H1 (cell line): ENCODE data around the gene ELL. TPM values are rescaled to one million over a fixed set of nuclear protein-coding genes. Genes with fewer than 3 reads are reported as not detected.

Experiments
- CTCF ChIA-PET: fragments of 300-600 bp; sonication (Branson Sonifier 250); formaldehyde crosslinking; loops from one replicate; lab custom pipeline; 2021; ENCODE audit not compliant: partially characterized antibody; lab: Charles Lee
- POLR2A ChIA-PET: fragments of 300-600 bp; sonication (Branson Sonifier 250); formaldehyde crosslinking; loops from one replicate; lab custom pipeline; 2021; ENCODE audit warnings: inconsistent platforms; ENCODE audit not compliant: partially characterized antibody; lab: Charles Lee
- DNase-seq, 2 experiments: peaks; one replicate each; pipeline versions ENCODE4 v3.0.0 to v3.0.0-alpha.2; 2010 to 2022; ENCODE audit warnings: low spot score in 2 of 2, low read depth in 1 of 2, mixed read lengths in 1 of 2
- FAIRE-seq: peaks from 2 replicates; lab custom pipeline; 2011; peaks lifted over from hg19 to GRCh38; lab: Jason Lieb, UNC
- H2AFZ ChIP-seq: 2 replicates; pipeline ENCODE4 v1.8.1; 2012; ENCODE audit warnings: low read length, inconsistent platforms
- H2AK5ac ChIP-seq: 2 replicates; pipeline ENCODE4 v1.6.1; 2013; ENCODE audit warnings: low read depth, low read length
- H2BK120ac ChIP-seq: replicated peaks from 2 replicates; pipeline ENCODE3; 2013; ENCODE audit warnings: low read depth, low read length, inconsistent platforms
- H2BK12ac ChIP-seq: 2 replicates; pipeline ENCODE4 v1.6.1; 2013; ENCODE audit warnings: low read depth, low read length
- H2BK15ac ChIP-seq: 2 replicates; pipeline ENCODE4 v1.6.1; 2013; ENCODE audit warnings: low read length
- H2BK20ac ChIP-seq: 2 replicates; pipeline ENCODE4 v1.6.1; 2013; ENCODE audit warnings: low read length
- H2BK5ac ChIP-seq: 2 replicates; pipeline ENCODE4 v1.6.1; 2013; ENCODE audit warnings: low read depth, low read length
- H3K14ac ChIP-seq: 2 replicates; pipeline ENCODE4 v1.6.1; 2013; ENCODE audit warnings: inconsistent platforms; ENCODE audit not compliant: insufficient read length
- H3K18ac ChIP-seq: 2 replicates; pipeline ENCODE4 v1.6.1; 2013; ENCODE audit warnings: low read length; ENCODE audit errors: extremely low read depth
- H3K23ac ChIP-seq: 2 replicates; pipeline ENCODE4 v1.6.1; 2013; ENCODE audit warnings: inconsistent platforms; ENCODE audit not compliant: insufficient read length
- H3K23me2 ChIP-seq: 2 replicates; pipeline ENCODE4 v1.6.1; 2013; ENCODE audit warnings: low read depth, low read length
- H3K27ac ChIP-seq: 2 replicates; pipeline ENCODE4 v1.6.1; 2011; ENCODE audit warnings: low read depth, low read length, inconsistent platforms
- H3K27me3 ChIP-seq, 4 experiments: replicated peaks in 1 of 4; 1 replicate in 1 of 4; 2 replicates in 3 of 4; pipeline versions ENCODE4 v1.6.1 to v1.8.1; 2011 to 2013; ENCODE audit warnings: low read length in 3 of 4, mild to moderate bottlenecking in 3 of 4, inconsistent platforms in 2 of 4, mixed read lengths in 2 of 4, moderate library complexity in 1 of 4; ENCODE audit not compliant: control insufficient read depth in 3 of 4, insufficient read depth in 3 of 4; ENCODE audit errors: extremely low read depth in 1 of 4
- H3K36me3 ChIP-seq, 4 experiments: 2 replicates each; pipeline versions ENCODE4 v1.6.1 to v1.8.1; 2011 to 2013; ENCODE audit warnings: mild to moderate bottlenecking in 4 of 4, low read length in 3 of 4, moderate library complexity in 2 of 4, control low read depth in 1 of 4, inconsistent platforms in 1 of 4; ENCODE audit not compliant: insufficient read depth in 4 of 4, control insufficient read depth in 2 of 4
- H3K4ac ChIP-seq: replicated peaks from 2 replicates; pipeline ENCODE3; 2013; ENCODE audit warnings: low read length, low read depth, mixed read lengths, inconsistent platforms; ENCODE audit not compliant: insufficient read length
- H3K4me1 ChIP-seq, 4 experiments: replicated peaks in 1 of 4; 1 replicate in 1 of 4; 2 replicates in 3 of 4; pipeline versions ENCODE4 v1.6.1 to v1.8.1; 2011 to 2013; ENCODE audit warnings: low read length in 3 of 4, inconsistent platforms in 2 of 4, mixed read lengths in 1 of 4; ENCODE audit not compliant: insufficient read depth in 4 of 4, control insufficient read depth in 3 of 4
- H3K4me2 ChIP-seq, 2 experiments: 2 replicates each; pipeline versions ENCODE4 v1.6.1 to v1.8.1; 2011 to 2013; ENCODE audit warnings: low read depth in 2 of 2, low read length in 2 of 2, control low read depth in 1 of 2, inconsistent platforms in 1 of 2, mild to moderate bottlenecking in 1 of 2; ENCODE audit not compliant: insufficient read depth in 1 of 2
- H3K4me3 ChIP-seq, 4 experiments: fragments of 200-600, 300-600 bp in 1 of 4; sonication (generic), shearing (Covaris generic), sonication (Bioruptor Twin) in 1 of 4; 2 replicates each; pipeline versions ENCODE4 v1.5.1 to v1.8.1; 2011 to 2016; ENCODE audit warnings: low read length in 4 of 4, low read depth in 3 of 4, control low read depth in 2 of 4, inconsistent platforms in 2 of 4, mild to moderate bottlenecking in 2 of 4, mixed read lengths in 1 of 4, moderate library complexity in 1 of 4; ENCODE audit not compliant: insufficient read depth in 2 of 4; ENCODE audit errors: extremely low read depth in 1 of 4
- H3K56ac ChIP-seq: replicated peaks from 2 replicates; pipeline ENCODE3; 2013; ENCODE audit warnings: low read depth, mild to moderate bottlenecking, mixed read lengths, low read length, inconsistent platforms; ENCODE audit not compliant: insufficient read length
- H3K79me1 ChIP-seq: 2 replicates; pipeline ENCODE4 v1.6.1; 2013; ENCODE audit warnings: low read depth, low read length, control low read depth
- H3K79me2 ChIP-seq, 2 experiments: 2 replicates each; pipeline versions ENCODE4 v1.6.1 to v1.8.1; 2012 to 2013; ENCODE audit warnings: low read length in 2 of 2, mild to moderate bottlenecking in 2 of 2, inconsistent platforms in 1 of 2; ENCODE audit not compliant: insufficient read depth in 2 of 2, control insufficient read depth in 1 of 2
- H3K9ac ChIP-seq, 4 experiments: replicated peaks in 1 of 4; 1 replicate in 1 of 4; 2 replicates in 3 of 4; pipeline versions ENCODE4 v1.6.1 to v1.8.1; 2011 to 2013; ENCODE audit warnings: low read depth in 3 of 4, low read length in 3 of 4, control low read depth in 2 of 4, mild to moderate bottlenecking in 2 of 4, moderate library complexity in 2 of 4, inconsistent platforms in 1 of 4; ENCODE audit errors: extremely low read depth in 1 of 4
- H3K9me3 ChIP-seq, 2 experiments: 2 replicates each; pipeline versions ENCODE4 v1.6.1 to v1.8.1; 2012 to 2013; ENCODE audit warnings: mild to moderate bottlenecking in 2 of 2, moderate library complexity in 2 of 2, control low read depth in 1 of 2, inconsistent platforms in 1 of 2, low read depth in 1 of 2, low read length in 1 of 2, mixed read lengths in 1 of 2; ENCODE audit not compliant: insufficient read depth in 2 of 2
- H4K20me1 ChIP-seq, 2 experiments: replicated peaks in 1 of 2; 2 replicates each; pipeline versions ENCODE3 to v1.8.1; 2011 to 2013; ENCODE audit warnings: inconsistent platforms in 2 of 2, low read length in 2 of 2, mild to moderate bottlenecking in 1 of 2; ENCODE audit not compliant: insufficient read depth in 2 of 2, control insufficient read depth in 1 of 2
- H4K5ac ChIP-seq: 2 replicates; pipeline ENCODE4 v1.6.1; 2013; ENCODE audit warnings: low read length, low read depth, mixed read lengths, inconsistent platforms; ENCODE audit not compliant: insufficient read length
- H4K8ac ChIP-seq: 2 replicates; pipeline ENCODE4 v1.8.0; 2013; ENCODE audit warnings: mild to moderate bottlenecking, moderate library complexity, low read length, inconsistent platforms; ENCODE audit not compliant: insufficient read depth; ENCODE audit errors: extremely low read depth
- H4K91ac ChIP-seq: replicated peaks from 2 replicates; pipeline ENCODE3; 2013; ENCODE audit warnings: low read length, mixed read lengths, inconsistent platforms; ENCODE audit not compliant: insufficient read length
- ATF3 ChIP-seq: IDR thresholded peaks from 2 replicates; pipeline ENCODE4 v1.6.1; 2011; ENCODE audit warnings: low read depth, mild to moderate bottlenecking, low read length; ENCODE audit not compliant: insufficient read depth
- CEBPB ChIP-seq: IDR thresholded peaks from 2 replicates; pipeline ENCODE4 v1.6.1; 2012; ENCODE audit warnings: low read depth, low read length
- CHD2 ChIP-seq: IDR thresholded peaks from 2 replicates; pipeline ENCODE4 v1.6.1; 2012; ENCODE audit warnings: low read length, improper control_type of control experiment
- FOSL1 ChIP-seq: IDR thresholded peaks from 2 replicates; pipeline ENCODE4 v1.6.1; 2011; ENCODE audit warnings: mild to moderate bottlenecking, low read depth, low read length, moderate library complexity; ENCODE audit not compliant: insufficient read depth
- GABPA ChIP-seq: IDR thresholded peaks from 2 replicates; pipeline ENCODE4 v1.6.1; 2011; ENCODE audit warnings: mild to moderate bottlenecking, low read length, moderate library complexity, borderline replicate concordance; ENCODE audit not compliant: insufficient read depth
- KDM5A ChIP-seq: fragments of 200-600 bp; IDR thresholded peaks from 2 replicates; pipeline ENCODE4 v1.7.1; 2012; ENCODE audit warnings: mild to moderate bottlenecking, low read length, inconsistent platforms, mixed read lengths
- MAX ChIP-seq: IDR thresholded peaks from 2 replicates; pipeline ENCODE4 v1.6.1; 2012; ENCODE audit warnings: inconsistent platforms
- NRF1 ChIP-seq: IDR thresholded peaks from 2 replicates; pipeline ENCODE4 v1.6.1; 2011; ENCODE audit warnings: mild to moderate bottlenecking, low read depth, low read length, improper control_type of control experiment
- POLR2AphosphoS5 ChIP-seq: IDR thresholded peaks from 2 replicates; pipeline ENCODE4 v1.6.1; 2011; ENCODE audit warnings: low read depth, low read length
- RNF2 ChIP-seq: fragments of 200-900, 300-1000 bp; sonication (generic); IDR thresholded peaks from 2 replicates; pipeline ENCODE4 v1.7.1; 2016; ENCODE audit warnings: borderline replicate concordance, low read depth, mild to moderate bottlenecking, antibody characterized with exemption, low read length; ENCODE audit not compliant: poor library complexity, severe bottlenecking; ENCODE audit errors: missing control alignments
- SIN3A ChIP-seq, 2 experiments: IDR thresholded peaks in 1 of 2; conservative IDR thresholded peaks in 1 of 2; 2 replicates each; pipeline ENCODE4 v1.6.1; 2011 to 2012; ENCODE audit warnings: low read length in 2 of 2, improper control_type of control experiment in 1 of 2, low read depth in 1 of 2, mild to moderate bottlenecking in 1 of 2
- TCF12 ChIP-seq: IDR thresholded peaks from 2 replicates; pipeline ENCODE4 v1.6.1; 2011; ENCODE audit warnings: low read depth, mild to moderate bottlenecking, low read length
- ZNF274 ChIP-seq: IDR thresholded peaks from 2 replicates; pipeline ENCODE4 v1.7.0; 2012; ENCODE audit warnings: low read length, borderline replicate concordance; ENCODE audit errors: extremely low read depth
- WGBS, 2 experiments: shearing (Covaris generic) in 1 of 2; methylation state at CpG; one replicate each; pipeline versions ENCODE4 v1.1.6 to v1.1.7; 2013 to 2015; ENCODE audit warnings: low lambda C conversion rate in 2 of 2, mixed read lengths in 2 of 2, inconsistent platforms in 1 of 2, low coverage in 1 of 2, missing lambda C conversion rate in 1 of 2; ENCODE audit not compliant: insufficient replicate concordance in 2 of 2, insufficient coverage in 1 of 2, insufficient read length in 1 of 2; ENCODE audit errors: extremely low coverage in 1 of 2, missing lambda C conversion rate in 1 of 2; 5-methylcytosine and 5-hydroxymethylcytosine counted together
- polyA plus RNA-seq, 7 experiments: library from polyadenylated mRNA; depleted of rRNA in 3 of 7; stranded (reverse) in 5 of 7; unstranded in 2 of 7; fragments of >200 nt in 5 of 7; fragments of 200-250 nt in 2 of 7; gene quantifications; 1 replicate in 5 of 7; 2 replicates in 1 of 7; 4 replicates in 1 of 7; pipeline versions ENCODE4 v1.2.1 to v1.2.3, GENCODE V29; 2011 to 2013; ENCODE audit warnings: missing spikeins in 2 of 7, mixed read lengths in 2 of 7
- total RNA-seq: library from RNA; stranded (reverse); fragmentation: NEBNext Ultra II Directional; extraction: Animal tissue kit (Norgen Biotek cat#: 25700); gene quantifications from 2 replicates; pipeline ENCODE4 v1.2.1, GENCODE V29; 2021

The ELL gene
- total and polyA plus RNA-seq, 2 of the 8 experiments (the other 6 are each of a cell fraction or from before 2014, with no cell fraction given): 5.2 to 10.5 TPM

GRCh38 chr19:18406749-18407148, 115.1 kb downstream of the ELL start:
- WGBS, 2 experiments: 90% methylated on average over 9 of the region's 9 CpGs; no CpG with 5 or more reads in 1 of the 2 experiments
- H4K5ac ChIP-seq: no peak overlapping the region
- H3K23me2 ChIP-seq: no peaks in the 10 kb centered on the region
- no peaks in the 10 kb centered on the region for H3K9me3 ChIP-seq
- no peaks in the 10 kb centered on the region for H4K20me1 ChIP-seq
- FAIRE-seq (no peak), DNase-seq (no peak)
- H2BK5ac ChIP-seq: 0 out of 2 replicates have a peak overlapping the region, but pooled peaks have one; percentile 40
- H3K23ac ChIP-seq: no peak overlapping the region
- H3K79me1 ChIP-seq: no peaks in the 10 kb centered on the region
- H2BK12ac ChIP-seq: no peak overlapping the region
- no peak overlapping the region for H2BK20ac ChIP-seq
- H3K27ac ChIP-seq: no peak overlapping the region
- no peak overlapping the region for H3K9ac ChIP-seq
- H3K4me2 ChIP-seq: no peak overlapping the region
- H3K36me3 ChIP-seq: no peaks in the 10 kb centered on the region
- H4K91ac ChIP-seq: no peak overlapping the region
- no peak overlapping the region for H2AK5ac ChIP-seq
- H3K4me3 ChIP-seq: no peak overlapping the region
- H3K56ac ChIP-seq: no peak overlapping the region
- no peaks in the 10 kb centered on the region for H3K79me2 ChIP-seq
- H2BK15ac ChIP-seq: 0 out of 2 replicates have a peak overlapping the region, but pooled peaks have one; percentile 92
- 0 out of 2 replicates have a peak overlapping the region, but pooled peaks have one; percentile 35 for H4K8ac ChIP-seq
- POLR2A ChIA-PET: interaction anchor here (0.6 to 1.6 kb wide), 2 partner anchors 35 to 125 kb away, joined by 3 to 7 read pairs; partner anchors contain the start of gene JUND
- no peaks in the 10 kb centered on the region for H3K4me1 ChIP-seq
- CTCF ChIA-PET: interaction anchor here (0.6 to 12.8 kb wide), 10 partner anchors 9 to 131 kb away, joined by 3 to 174 read pairs (median 4); partner anchors contain the start of genes GDF15 and LRRC25
- no peak overlapping the region for H2BK120ac ChIP-seq
- no peak overlapping the region for H3K14ac ChIP-seq
- H3K18ac ChIP-seq: no peak overlapping the region
- no peaks in the 10 kb centered on the region for H3K27me3 ChIP-seq
- H2AFZ ChIP-seq: no peak overlapping the region
- no peak overlapping the region for H3K4ac ChIP-seq
- TF ChIP-seq SIN3A (conservative IDR thresholded peaks at IDR 0.05 in 1 of 2, IDR thresholded peaks at IDR 0.05 in 1 of 2; ENCODE audit: low read depth in 1 of 2, low read length in 2 of 2) (no peak), RNF2 (no peak), TCF12 (no peak), NRF1 (no peak), CHD2 (no peak), GABPA (no peak), ATF3 (no peak), MAX (no peak), ZNF274 (no peak), CEBPB (no peak), FOSL1 (no peak), POLR2AphosphoS5 (no peak), KDM5A (no peak)
